ENCODE measurements around the gene ST8SIA2.

DNA sequence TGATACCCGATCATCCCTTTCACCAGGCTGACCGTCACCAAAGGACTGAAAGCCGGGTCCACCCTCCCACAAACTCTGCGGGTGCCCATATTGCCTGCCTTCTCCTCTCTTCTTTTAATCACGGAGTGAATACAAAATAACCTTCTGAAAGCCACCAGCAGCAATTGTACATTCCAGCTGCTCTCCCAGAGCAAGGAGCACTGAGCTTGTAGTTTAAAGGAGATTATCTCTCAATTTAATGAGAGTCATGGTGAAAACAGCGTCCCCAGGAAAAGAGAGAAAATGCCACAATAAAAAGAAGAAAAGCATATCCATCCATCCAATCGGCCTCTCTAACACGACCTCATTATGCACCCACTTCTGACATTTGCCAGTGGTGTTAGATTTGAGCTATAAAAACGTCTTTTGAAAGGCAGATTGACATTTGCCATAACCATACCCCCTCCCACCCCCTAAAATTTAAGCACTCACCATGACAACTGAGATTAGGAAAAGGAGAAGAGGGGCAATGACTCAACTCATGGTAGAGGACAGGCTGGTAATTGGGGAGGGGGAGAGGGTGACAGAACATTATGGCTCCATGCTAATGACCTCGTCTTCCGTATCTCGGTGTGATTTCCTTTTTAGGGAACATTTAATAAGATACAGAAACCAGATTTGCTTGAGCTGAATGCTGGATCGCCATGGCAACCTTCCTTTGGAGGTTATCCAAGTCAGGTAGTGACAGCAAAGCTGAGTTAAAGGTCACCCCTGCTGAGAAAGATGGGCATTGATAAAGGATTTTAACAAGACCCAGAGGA is 106.2 kb downstream of the ST8SIA2 start:
- TF ChIP-seq CTCF (IDR thresholded peaks at IDR 0.05) = no peak
- no peak for TF ChIP-seq POLR2AphosphoS5 (IDR thresholded peaks at IDR 0.05)

Data from suprapubic skin (tissue), 3 donors.